ENCODE data around the gene C1QTNF1. TPM values are rescaled to one million over a fixed set of nuclear protein-coding genes. Genes with fewer than 3 reads are reported as not detected.

C1QTNF1 gene
- total RNA-seq, 1 experiment from 2014 or later = 18.6 TPM

GRCh38 chr17:79012563-79013134, 11.3 kb upstream of the C1QTNF1 start:
- H2AFZ ChIP-seq (ENCODE audit: low read length) = no peak overlapping the region
- peaks cover 24% of the 10 kb centered on the region for H3K79me2 ChIP-seq (ENCODE audit: low read length)
- intact Hi-C loops (cut with micrococcal nuclease) = no loop called here
- H3K36me3 ChIP-seq (ENCODE audit: low read depth, low read length) = peaks cover 3% of the 10 kb centered on the region
- H3K27ac ChIP-seq (ENCODE audit: low read length) = peak overlapping the region; percentile 72
- H3K27me3 ChIP-seq (ENCODE audit: low read length) = no peaks in the 10 kb centered on the region
- H3K9ac ChIP-seq (ENCODE audit: low read length) = no peak overlapping the region
- peaks cover 40% of the 10 kb centered on the region for H3K4me1 ChIP-seq (ENCODE audit: insufficient read depth, low read length)
- no peaks in the 10 kb centered on the region for H3F3A ChIP-seq (ENCODE audit: low read length, unreplicated experiment)
- H4K20me1 ChIP-seq (ENCODE audit: low read length) = peaks cover 6% of the 10 kb centered on the region; the same call in 1 of the 2 replicates
- DNase-seq (no peak), ATAC-seq (no peak)
- H3K9me3 ChIP-seq (ENCODE audit: low read length) = peaks cover 30% of the 10 kb centered on the region
- H3K4me3 ChIP-seq (ENCODE audit: low read length) = no peak overlapping the region
- POLR2A ChIA-PET (ENCODE audit: unreplicated experiment) = no interaction called here
- no peak overlapping the region for H3K4me2 ChIP-seq (ENCODE audit: low read length)
- CTCF ChIA-PET = no interaction called here
- TF ChIP-seq CTCF (conservative IDR thresholded peaks at IDR 0.05; ENCODE audit: low read depth, low read length) (no peak), EZH2 (IDR thresholded peaks at IDR 0.05; ENCODE audit: low read length, unreplicated experiment) (no peak), EZH2phosphoT487 (IDR thresholded peaks at IDR 0.05; ENCODE audit: borderline replicate concordance, low read length) (no peak)
- H3K9me2 ChIP-seq (replicated peaks; ENCODE audit: low read length) = no peaks in the 10 kb centered on the region
- BruUV-seq (replicated peaks) = no TSS peak

GRCh38 chr17:79014158-79014758, 9.7 kb upstream of the C1QTNF1 start:
- intact Hi-C loops (cut with micrococcal nuclease) = no loop called here
- ChIA-PET CTCF (interaction anchor here (0.6 kb wide), 1 partner anchor 387 kb away, joined by 6 read pairs; no protein-coding TSS in a partner anchor), POLR2A (ENCODE audit: unreplicated experiment) (no interaction called here)
- H3K4me1 ChIP-seq (ENCODE audit: insufficient read depth, low read length) = peaks cover 27% of the 10 kb centered on the region
- peaks cover 8% of the 10 kb centered on the region for H3K79me2 ChIP-seq (ENCODE audit: low read length)
- no peaks in the 10 kb centered on the region; the same call in 1 of the 2 replicates for H3K36me3 ChIP-seq (ENCODE audit: low read depth, low read length)
- H3K27ac ChIP-seq (ENCODE audit: low read length) = no peak overlapping the region
- no peak overlapping the region for H3K4me3 ChIP-seq (ENCODE audit: low read length)
- no peaks in the 10 kb centered on the region for H3K27me3 ChIP-seq (ENCODE audit: low read length)
- BruUV-seq (replicated peaks) = no TSS peak
- H3K9me2 ChIP-seq (replicated peaks; ENCODE audit: low read length) = no peaks in the 10 kb centered on the region
- no peaks in the 10 kb centered on the region for H4K20me1 ChIP-seq (ENCODE audit: low read length)
- H3K9ac ChIP-seq (ENCODE audit: low read length) = no peak overlapping the region
- TF ChIP-seq EZH2 (IDR thresholded peaks at IDR 0.05; ENCODE audit: low read length, unreplicated experiment) (no peak), CTCF (conservative IDR thresholded peaks at IDR 0.05; ENCODE audit: low read depth, low read length) (no peak), EZH2phosphoT487 (IDR thresholded peaks at IDR 0.05; ENCODE audit: borderline replicate concordance, low read length) (no peak)
- no peak overlapping the region for H2AFZ ChIP-seq (ENCODE audit: low read length)
- ATAC-seq (no peak), DNase-seq (no peak)
- H3F3A ChIP-seq (ENCODE audit: low read length, unreplicated experiment) = no peaks in the 10 kb centered on the region
- H3K9me3 ChIP-seq (ENCODE audit: low read length) = peaks cover 30% of the 10 kb centered on the region
- no peak overlapping the region for H3K4me2 ChIP-seq (ENCODE audit: low read length)

Measured in PC-3 (cell line).